ENCODE measurements around the gene PKDCC.

DNA sequence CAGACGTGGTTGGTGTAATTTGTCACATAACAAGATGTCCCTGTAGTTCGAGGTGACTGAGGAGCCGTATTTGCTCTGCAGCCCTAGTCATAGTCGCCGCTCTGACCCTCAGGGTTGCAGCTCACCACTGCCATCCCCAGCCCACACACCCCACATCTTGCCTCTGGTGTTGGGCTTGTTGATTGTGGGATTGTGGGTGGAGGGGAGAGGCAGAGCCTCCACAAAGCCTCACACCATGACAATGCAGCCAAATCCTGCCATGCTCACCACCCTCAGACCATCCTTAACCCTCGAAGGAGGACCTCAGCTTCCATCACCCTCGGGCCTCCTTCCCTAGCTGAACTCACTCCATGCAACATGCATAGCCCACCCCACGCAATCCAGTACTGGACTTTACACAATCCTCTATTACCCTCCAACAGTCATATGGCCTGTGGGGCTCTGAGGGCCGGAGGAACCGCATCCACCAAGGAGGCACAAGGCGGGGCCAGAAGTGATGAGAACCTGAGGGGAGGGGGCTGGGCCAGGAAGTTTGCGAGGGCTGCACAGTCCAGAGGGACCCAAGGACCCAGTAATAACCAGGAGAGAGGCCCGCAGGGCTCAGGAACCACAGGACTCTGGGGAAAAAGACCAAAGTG lies 11.6 kb downstream of the PKDCC start:
- TF ChIP-seq CTCF (IDR thresholded peaks at IDR 0.05) (no peak), POLR2A (IDR thresholded peaks at IDR 0.05) (no peak)

Data from right lobe of liver (tissue), 4 donors.